OCI-LY3 (cell line): ENCODE results near the gene KRT73.
A peak's percentile ranks its signal among the peaks of the same experiment; 100 is the strongest.

Experiments used
- H2AFZ ChIP-seq: fragments of 200-600, 300-600 bp; shearing (Covaris generic); 2 replicates; pipeline ENCODE4 v1.6.0; 2014; ENCODE audit warnings: antibody characterized with exemption, low read depth, low read length
- H3K27ac ChIP-seq: fragments of 200-600, 300-600 bp; sonication (generic); 2 replicates; pipeline ENCODE4 v1.5.1; 2014; ENCODE audit warnings: mild to moderate bottlenecking, low read length, moderate library complexity, mixed read lengths
- H3K27me3 ChIP-seq: fragments of 200-600, 300-600 bp; sonication (generic); 2 replicates; pipeline ENCODE4 v1.6.1; 2014; ENCODE audit warnings: low read depth, low read length, mixed read lengths
- H3K36me3 ChIP-seq: fragments of 200-600, 300-600 bp; sonication (generic); replicated peaks from 2 replicates; pipeline ENCODE3; 2014; ENCODE audit warnings: low read depth, low read length, mixed read lengths
- H3K4me1 ChIP-seq: fragments of 300-600, 200-600 bp; sonication (generic); 2 replicates; pipeline ENCODE4 v1.6.1; 2014; ENCODE audit warnings: low read length, mixed read lengths
- H3K4me2 ChIP-seq: fragments of 200-600, 300-600 bp; sonication (generic); 2 replicates; pipeline ENCODE4 v1.6.1; 2014; ENCODE audit warnings: low read length, mixed read lengths
- H3K4me3 ChIP-seq: fragments of 300-600, 200-600 bp; sonication (generic); 2 replicates; pipeline ENCODE4 v1.5.1; 2014; ENCODE audit warnings: antibody characterized with exemption, mild to moderate bottlenecking, low read length, moderate library complexity
- H3K79me2 ChIP-seq: fragments of 300-600, 200-600 bp; shearing (Covaris generic); 2 replicates; pipeline ENCODE4 v1.6.1; 2014; ENCODE audit warnings: mild to moderate bottlenecking, low read length, mixed read lengths
- H3K9ac ChIP-seq: fragments of 300-600, 200-600 bp; shearing (Covaris generic); 2 replicates; pipeline ENCODE4 v1.6.0; 2014; ENCODE audit warnings: mild to moderate bottlenecking, low read length, moderate library complexity
- H3K9me3 ChIP-seq: fragments of 200-600, 300-600 bp; shearing (Covaris generic); 2 replicates; pipeline ENCODE4 v1.6.1; 2014; ENCODE audit warnings: low read length, mixed read lengths; ENCODE audit not compliant: insufficient read depth
- H4K20me1 ChIP-seq: fragments of 200-600, 300-600 bp; sonication (generic); 2 replicates; pipeline ENCODE4 v1.6.1; 2016; ENCODE audit warnings: low read length, mixed read lengths; ENCODE audit not compliant: insufficient read depth
- CTCF ChIP-seq: fragments of 200-600, 300-600 bp; sonication (generic); IDR thresholded peaks from 2 replicates; pipeline ENCODE4 v1.5.1; 2014; ENCODE audit warnings: antibody characterized with exemption, low read length, low read depth
- EZH2phosphoT487 ChIP-seq: fragments of 200-600 bp; shearing (Covaris generic); IDR thresholded peaks from 2 replicates; pipeline ENCODE4 v1.6.1; 2018; ENCODE audit warnings: antibody characterized with exemption, mixed run types, low read depth

Gene KRT73

GRCh38 chr12:52582971-52583456, 35.3 kb downstream of the KRT73 start:
- no peaks in the 10 kb centered on the region for H3K9me3 ChIP-seq
- no peaks in the 10 kb centered on the region for H3K36me3 ChIP-seq
- H3K9ac ChIP-seq, result no peak overlapping the region
- no peaks in the 10 kb centered on the region for H3K79me2 ChIP-seq
- H4K20me1 ChIP-seq, result no peaks in the 10 kb centered on the region
- no peak overlapping the region for H3K4me3 ChIP-seq
- H3K4me2 ChIP-seq, result no peak overlapping the region; the same call in 1 of the 2 replicates
- no peak overlapping the region for H3K27ac ChIP-seq
- H3K4me1 ChIP-seq, result no peaks in the 10 kb centered on the region
- H3K27me3 ChIP-seq, result peaks cover 25% of the 10 kb centered on the region
- no peak overlapping the region for H2AFZ ChIP-seq
- peak; percentile 71 for TF ChIP-seq CTCF
- TF ChIP-seq EZH2phosphoT487, result no peak

GRCh38 chr12:52582486-52582885, 35.9 kb downstream of the KRT73 start:
- TF ChIP-seq CTCF (no peak), EZH2phosphoT487 (no peak)
- H3K27me3 ChIP-seq, result peaks cover 25% of the 10 kb centered on the region

GRCh38 chr12:52581481-52581880, 36.9 kb downstream of the KRT73 start:
- no peak overlapping the region for H3K9ac ChIP-seq

More at GRCh38 chr12:52582486-52582885, 35.9 kb downstream of the KRT73 start:
- Histone ChIP-seq H3K27ac (no peak overlapping the region), H2AFZ (no peak overlapping the region), H3K79me2 (no peaks in the 10 kb centered on the region), H3K9ac (no peak overlapping the region), H3K4me1 (no peaks in the 10 kb centered on the region), H3K9me3 (no peaks in the 10 kb centered on the region), H3K4me3 (no peak overlapping the region), H4K20me1 (no peaks in the 10 kb centered on the region), H3K36me3 (no peaks in the 10 kb centered on the region), H3K4me2 (no peak overlapping the region)

GRCh38 chr12:52581066-52581465, 37.3 kb downstream of the KRT73 start:
- Histone ChIP-seq H3K27ac (no peak overlapping the region), H3K4me1 (no peaks in the 10 kb centered on the region), H3K4me3 (no peak overlapping the region), H4K20me1 (no peaks in the 10 kb centered on the region), H3K9ac (no peak overlapping the region), H3K79me2 (no peaks in the 10 kb centered on the region), H2AFZ (no peak overlapping the region), H3K27me3 (peaks cover 19% of the 10 kb centered on the region), H3K36me3 (no peaks in the 10 kb centered on the region), H3K9me3 (no peaks in the 10 kb centered on the region), H3K4me2 (no peak overlapping the region)
- TF ChIP-seq EZH2phosphoT487 (no peak), CTCF (no peak)

More at GRCh38 chr12:52581481-52581880, 36.9 kb downstream of the KRT73 start:
- Histone ChIP-seq H3K4me1 (no peaks in the 10 kb centered on the region), H2AFZ (no peak overlapping the region), H3K27me3 (peaks cover 19% of the 10 kb centered on the region), H3K36me3 (no peaks in the 10 kb centered on the region), H4K20me1 (no peaks in the 10 kb centered on the region), H3K4me3 (no peak overlapping the region), H3K79me2 (no peaks in the 10 kb centered on the region), H3K4me2 (no peak overlapping the region), H3K27ac (no peak overlapping the region), H3K9me3 (no peaks in the 10 kb centered on the region)
- TF ChIP-seq EZH2phosphoT487, result no peak

- H4K20me1 ChIP-seq, result no peaks in the 10 kb centered on the region
- H3K27ac ChIP-seq, result no peak overlapping the region
- no peak overlapping the region for H3K4me2 ChIP-seq
- TF ChIP-seq EZH2phosphoT487, result no peak
- no peak for TF ChIP-seq CTCF
- no peaks in the 10 kb centered on the region for H3K9me3 ChIP-seq
- H3K9ac ChIP-seq, result no peak overlapping the region
- no peaks in the 10 kb centered on the region for H3K36me3 ChIP-seq
- no peak overlapping the region for H2AFZ ChIP-seq
- no peaks in the 10 kb centered on the region for H3K4me1 ChIP-seq
- H3K79me2 ChIP-seq, result no peaks in the 10 kb centered on the region
- H3K27me3 ChIP-seq, result peaks cover 19% of the 10 kb centered on the region
- no peak overlapping the region for H3K4me3 ChIP-seq
Observed at GRCh38 chr12:52580496-52580895, 37.9 kb downstream of the KRT73 start.
